ENCODE measurements around the gene PRKCB. TPM values are rescaled to one million over a fixed set of nuclear protein-coding genes. Genes with fewer than 3 reads are reported as not detected.

Gene PRKCB
- polyA plus RNA-seq, 1 donor from 2014 or later, result 27.6 TPM

GRCh38 chr16:23900480-23901177, 64.8 kb downstream of the PRKCB start:
- Histone ChIP-seq H2AFZ (ENCODE audit: low read depth, low read length) (no peak overlapping the region), H3K4me2 (ENCODE audit: low read length) (peak overlapping the region; percentile 19), H3K9me2 (ENCODE audit: insufficient read depth, low read length) (no peaks in the 10 kb centered on the region), H3K36me3 (ENCODE audit: insufficient read depth, low read length) (no peaks in the 10 kb centered on the region), H3F3A (ENCODE audit: insufficient read depth, low read length, poor library complexity, severe bottlenecking) (no peaks in the 10 kb centered on the region), H3K4me3 (ENCODE audit: low read length) (peak overlapping the region; percentile 47), H4K20me1 (ENCODE audit: insufficient read depth) (no peaks in the 10 kb centered on the region), H3K79me2 (replicated peaks; ENCODE audit: insufficient read depth, low read length) (no peaks in the 10 kb centered on the region), H3K9me3 (ENCODE audit: low read length) (no peaks in the 10 kb centered on the region), H3K9ac (ENCODE audit: low read length) (no peak overlapping the region), H3K27ac (ENCODE audit: low read length) (no peak overlapping the region), H3K27me3 (ENCODE audit: insufficient read depth, low read depth, low read length) (no peaks in the 10 kb centered on the region)
- no peak for TF ChIP-seq REST (IDR thresholded peaks at IDR 0.05; ENCODE audit: borderline replicate concordance)
- no peak for TF ChIP-seq RAD21 (conservative IDR thresholded peaks at IDR 0.05)
- TF ChIP-seq EZH2 (IDR thresholded peaks at IDR 0.05; ENCODE audit: borderline replicate concordance, insufficient read depth, low read length, poor library complexity, severe bottlenecking), result no peak
- TF ChIP-seq EP300 (conservative IDR thresholded peaks at IDR 0.05; ENCODE audit: poor library complexity, severe bottlenecking), result no peak
- no peak for TF ChIP-seq SMC3 (conservative IDR thresholded peaks at IDR 0.05; ENCODE audit: poor library complexity)
- TF ChIP-seq TAF1 (IDR thresholded peaks at IDR 0.05; ENCODE audit: low read depth), result no peak

- Histone ChIP-seq H3K27ac (ENCODE audit: low read length) (no peak overlapping the region), H3K9me2 (ENCODE audit: insufficient read depth, low read length) (no peaks in the 10 kb centered on the region)
Observed at GRCh38 chr16:23901178-23902033, 65.6 kb downstream of the PRKCB start.

More at GRCh38 chr16:23901178-23902033, 65.6 kb downstream of the PRKCB start:
- peak overlapping the region; percentile 47 for H3K4me3 ChIP-seq (ENCODE audit: low read length)
- no peaks in the 10 kb centered on the region for H4K20me1 ChIP-seq (ENCODE audit: insufficient read depth)
- H3K9me3 ChIP-seq (ENCODE audit: low read length), result no peaks in the 10 kb centered on the region
- TF ChIP-seq POLR2AphosphoS5 (IDR thresholded peaks at IDR 0.05) (peak; percentile 19), MXI1 (conservative IDR thresholded peaks at IDR 0.05; ENCODE audit: poor library complexity, severe bottlenecking) (no peak), REST (IDR thresholded peaks at IDR 0.05; ENCODE audit: borderline replicate concordance) (peak; percentile 62)
- no peaks in the 10 kb centered on the region for H3F3A ChIP-seq (ENCODE audit: insufficient read depth, low read length, poor library complexity, severe bottlenecking)
- H3K36me3 ChIP-seq (ENCODE audit: insufficient read depth, low read length), result no peaks in the 10 kb centered on the region
- no peaks in the 10 kb centered on the region for H3K27me3 ChIP-seq (ENCODE audit: insufficient read depth, low read depth, low read length)
- H3K4me2 ChIP-seq (ENCODE audit: low read length), result peak overlapping the region; percentile 19
- H2AFZ ChIP-seq (ENCODE audit: low read depth, low read length), result no peak overlapping the region
- H3K9ac ChIP-seq (ENCODE audit: low read length), result no peak overlapping the region
- no peaks in the 10 kb centered on the region for H3K79me2 ChIP-seq (replicated peaks; ENCODE audit: insufficient read depth, low read length)

Measured in neural cell (in vitro differentiated cells).